Tibial artery (tissue), 4 donors: ENCODE results near the gene KCNMA1.

Experiments used
- DNase-seq, 2 donors: peaks; one replicate each; pipeline ENCODE4 v3.0.0-alpha.2; 2019
- H3K27ac ChIP-seq, 2 donors: fragments of 200-600 bp; sonication (generic) in 1 of 2; 1 replicate in 1 of 2; 2 replicates in 1 of 2; pipeline ENCODE4 v1.5.1; 2018 to 2019; ENCODE audit warnings: mild to moderate bottlenecking in 1 of 2
- H3K27me3 ChIP-seq, 2 donors: fragments of 200-600 bp; sonication (generic) in 1 of 2; one replicate each; pipeline versions ENCODE4 v1.5.1 to v1.6.0; 2016 to 2019
- H3K36me3 ChIP-seq, 3 donors: fragments of 200-600 bp; sonication (generic) in 2 of 3; one replicate each; pipeline ENCODE4 v1.5.1; 2016 to 2019; ENCODE audit warnings: mild to moderate bottlenecking in 2 of 3
- H3K4me1 ChIP-seq, 4 donors: fragments of 200-600 bp; sonication (generic) in 2 of 4; 1 replicate in 3 of 4; 2 replicates in 1 of 4; pipeline ENCODE4 v1.5.1; 2016 to 2019
- H3K4me3 ChIP-seq, 2 donors: fragments of 200-600 bp; sonication (generic) in 1 of 2; 1 replicate in 1 of 2; 2 replicates in 1 of 2; pipeline ENCODE4 v1.5.1; 2018 to 2019; ENCODE audit warnings: mild to moderate bottlenecking in 2 of 2
- H3K9me3 ChIP-seq, 3 donors: fragments of 200-600 bp; sonication (generic) in 1 of 3; one replicate each; pipeline ENCODE4 v1.5.1; 2016 to 2019
- CTCF ChIP-seq, 2 experiments: fragments of 200-600 bp in 1 of 2; fragments of 450-650 bp in 1 of 2; IDR thresholded peaks; one replicate each; pipeline ENCODE4 v1.5.1; 2017 to 2019; ENCODE audit warnings: antibody characterized with exemption in 2 of 2, mild to moderate bottlenecking in 1 of 2, moderate library complexity in 1 of 2
- intact Hi-C: fragments of 100-400 bp; cut with DNase I; formaldehyde crosslinking; loops from one replicate; pipeline ENCODE4 v1.15.0; 2023; ENCODE audit warnings: low total_unique reads

Gene KCNMA1

DNA sequence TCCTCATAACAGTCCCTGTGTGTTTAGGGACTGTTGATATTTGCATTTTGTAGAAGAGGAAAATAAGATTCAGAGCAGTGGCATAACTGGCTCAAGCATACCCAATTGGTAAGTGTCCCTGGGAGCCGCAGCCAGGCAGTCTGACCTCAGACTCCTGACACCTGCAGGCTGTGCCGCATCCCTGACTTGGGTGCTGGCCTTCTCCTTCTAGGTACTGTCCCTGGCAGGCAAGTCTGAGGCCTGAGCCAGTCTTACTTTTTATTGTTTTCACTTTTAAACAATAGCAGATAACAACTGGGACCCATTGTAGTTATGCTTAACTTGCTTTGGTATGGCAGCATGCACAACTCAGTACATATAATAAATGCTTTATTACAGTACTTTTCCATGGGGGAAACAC, 717.0 kb downstream of the KCNMA1 start:
- TF ChIP-seq CTCF (IDR thresholded peaks at IDR 0.05) = no peak
- Histone ChIP-seq H3K36me3 (no peaks in the 10 kb centered on the region), H3K9me3 (no peaks in the 10 kb centered on the region), H3K4me3 (no peak overlapping the region), H3K4me1 (peaks cover 0 to 31% (median 1%) of the 10 kb centered on the region in 4 donors), H3K27me3 (no peaks in the 10 kb centered on the region), H3K27ac (no peak overlapping the region)
- intact Hi-C loops = no loop called here
- no peak for DNase-seq

DNA sequence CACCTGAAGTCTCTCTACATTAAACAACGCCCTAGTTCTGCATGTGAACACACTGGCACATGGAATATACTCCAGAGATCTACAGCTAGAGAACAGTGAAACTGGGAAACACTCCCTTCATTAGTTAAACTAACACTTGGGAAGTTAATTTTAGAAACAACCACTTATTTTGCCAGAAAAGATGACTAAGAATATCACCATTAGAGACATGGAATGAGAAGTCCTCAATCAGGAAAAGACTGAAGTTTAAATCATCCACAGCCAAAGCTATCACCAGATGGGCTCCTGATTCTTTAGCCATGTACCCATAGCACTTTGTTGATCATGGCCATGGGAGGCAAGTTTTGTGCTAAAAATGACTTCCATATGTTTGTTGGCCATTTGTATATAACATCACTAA, 719.5 kb downstream of the KCNMA1 start:
- no peak for TF ChIP-seq CTCF (IDR thresholded peaks at IDR 0.05)
- DNase-seq = no peak

GRCh38 chr10:76917071-76917470, 720.5 kb downstream of the KCNMA1 start:
- intact Hi-C loops = no loop called here

More for the DNA sequence above, 719.5 kb downstream of the KCNMA1 start:
- Histone ChIP-seq H3K27me3 (no peaks in the 10 kb centered on the region), H3K4me3 (no peak overlapping the region), H3K9me3 (no peaks in the 10 kb centered on the region), H3K4me1 (peaks cover 0 to 30% (median 1%) of the 10 kb centered on the region in 4 donors), H3K36me3 (peaks cover 0 to 12% (median 0%) of the 10 kb centered on the region in 3 donors), H3K27ac (no peak overlapping the region)
- intact Hi-C loops = no loop called here

DNA sequence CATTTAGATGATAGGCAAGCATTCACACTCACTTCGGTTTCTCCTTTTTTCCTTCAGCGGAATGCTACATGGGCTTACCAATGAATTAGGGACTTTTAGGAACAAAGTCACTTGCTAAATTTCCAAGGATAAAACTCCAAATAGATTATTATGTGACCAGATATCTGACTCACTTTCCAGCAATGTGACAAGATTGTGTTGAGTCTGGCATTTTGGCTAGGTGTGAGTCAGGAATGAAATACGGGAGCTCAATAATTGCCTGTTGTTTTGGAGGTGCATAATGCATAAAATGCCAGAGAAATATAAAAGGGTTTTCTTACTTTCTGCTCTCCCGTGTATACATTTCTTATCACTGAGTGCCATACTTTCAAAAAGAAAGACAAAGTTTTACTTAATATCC, 721.1 kb downstream of the KCNMA1 start:
- Histone ChIP-seq H3K36me3 (peaks cover 0 to 20% (median 0%) of the 10 kb centered on the region in 3 donors), H3K4me1 (peaks cover 0 to 17% (median 3%) of the 10 kb centered on the region in 4 donors), H3K9me3 (no peaks in the 10 kb centered on the region), H3K27ac (no peak overlapping the region), H3K27me3 (no peaks in the 10 kb centered on the region), H3K4me3 (no peak overlapping the region)
- intact Hi-C loops = no loop called here
- TF ChIP-seq CTCF (IDR thresholded peaks at IDR 0.05) = no peak
- DNase-seq = no peak

More at GRCh38 chr10:76917071-76917470, 720.5 kb downstream of the KCNMA1 start:
- H3K36me3 ChIP-seq = peaks cover 0 to 20% (median 0%) of the 10 kb centered on the region in 3 donors
- peaks cover 0 to 20% (median 1%) of the 10 kb centered on the region in 4 donors for H3K4me1 ChIP-seq
- TF ChIP-seq CTCF (IDR thresholded peaks at IDR 0.05) = no peak
- H3K9me3 ChIP-seq = no peaks in the 10 kb centered on the region
- DNase-seq = no peak
- no peaks in the 10 kb centered on the region for H3K27me3 ChIP-seq
- H3K27ac ChIP-seq = no peak overlapping the region
- H3K4me3 ChIP-seq = no peak overlapping the region

- H3K4me1 ChIP-seq = peaks cover 0 to 22% (median 8%) of the 10 kb centered on the region in 4 donors
- intact Hi-C loops = no loop called here
- H3K4me3 ChIP-seq = no peak overlapping the region
- H3K9me3 ChIP-seq = no peaks in the 10 kb centered on the region
- DNase-seq = no peak
- no peak overlapping the region for H3K27ac ChIP-seq
- TF ChIP-seq CTCF (IDR thresholded peaks at IDR 0.05) = no peak
- H3K36me3 ChIP-seq = peaks cover 0 to 20% (median 0%) of the 10 kb centered on the region in 3 donors
- H3K27me3 ChIP-seq = no peaks in the 10 kb centered on the region
Observed at GRCh38 chr10:76915316-76915715, 722.3 kb downstream of the KCNMA1 start.

- H3K27me3 ChIP-seq = no peaks in the 10 kb centered on the region
- TF ChIP-seq CTCF (IDR thresholded peaks at IDR 0.05) = no peak
- no peaks in the 10 kb centered on the region for H3K9me3 ChIP-seq
- H3K36me3 ChIP-seq = peaks cover 4 to 34% (median 4%) of the 10 kb centered on the region in 3 donors
- no peak overlapping the region for H3K27ac ChIP-seq
- H3K4me1 ChIP-seq = peaks cover 0 to 11% (median 5%) of the 10 kb centered on the region in 4 donors
- no peak overlapping the region for H3K4me3 ChIP-seq
- intact Hi-C loops = no loop called here
- no peak for DNase-seq
Observed at GRCh38 chr10:76911184-76911583, 726.4 kb downstream of the KCNMA1 start.
